DOHH2 (cell line): ENCODE results near the gene MUC5AC.

Source experiments
- CTCF ChIP-seq: fragments of 200-600 bp; sonication (generic); IDR thresholded peaks from one replicate; pipeline ENCODE4 v1.5.1; 2014; ENCODE audit warnings: antibody characterized with exemption, mild to moderate bottlenecking, low read depth, low read length; ENCODE audit not compliant: poor library complexity, severe bottlenecking
- EZH2phosphoT487 ChIP-seq: fragments of 200-600 bp; sonication (generic); IDR thresholded peaks from 2 replicates; pipeline ENCODE4 v1.6.1; 2017; ENCODE audit warnings: borderline replicate concordance, mild to moderate bottlenecking, antibody characterized with exemption, low read length, moderate library complexity, mixed read lengths

GRCh38 chr11:1201395-1202153 lies 43.8 kb downstream of the MUC5AC start:
- TF ChIP-seq CTCF (no peak), EZH2phosphoT487 (no peak)
